Esophagus mucosa (tissue), 1 donor: ENCODE results near the gene GPRC5A. TPM values are rescaled to one million over a fixed set of nuclear protein-coding genes. Genes with fewer than 3 reads are reported as not detected.
A peak's percentile ranks its signal among the peaks of the same experiment; 100 is the strongest.

ENCODE experiments used
- ATAC-seq: fragments of 200-7000 bp; cut with Tn5 transposase; one replicate; pipeline ENCODE4 v1.9.1; 2020
- total RNA-seq: library from RNA; stranded (reverse); gene quantifications from one replicate; pipeline ENCODE4 v1.2.4, GENCODE V29; 2023
- donor health status: DM: yes; HTN: yes; CAD: no.

Gene GPRC5A
- total RNA-seq, 1 donor from 2014 or later, result 11.8 TPM

- ATAC-seq, result no peak
Measured at GRCh38 chr12:12885096-12885792, 6.1 kb upstream of the GPRC5A start.

- ATAC-seq, result no peak
Measured at GRCh38 chr12:12887471-12887870, 3.9 kb upstream of the GPRC5A start.

- ATAC-seq, result no peak
Measured at GRCh38 chr12:12889701-12890100, 1.7 kb upstream of the GPRC5A start.

DNA sequence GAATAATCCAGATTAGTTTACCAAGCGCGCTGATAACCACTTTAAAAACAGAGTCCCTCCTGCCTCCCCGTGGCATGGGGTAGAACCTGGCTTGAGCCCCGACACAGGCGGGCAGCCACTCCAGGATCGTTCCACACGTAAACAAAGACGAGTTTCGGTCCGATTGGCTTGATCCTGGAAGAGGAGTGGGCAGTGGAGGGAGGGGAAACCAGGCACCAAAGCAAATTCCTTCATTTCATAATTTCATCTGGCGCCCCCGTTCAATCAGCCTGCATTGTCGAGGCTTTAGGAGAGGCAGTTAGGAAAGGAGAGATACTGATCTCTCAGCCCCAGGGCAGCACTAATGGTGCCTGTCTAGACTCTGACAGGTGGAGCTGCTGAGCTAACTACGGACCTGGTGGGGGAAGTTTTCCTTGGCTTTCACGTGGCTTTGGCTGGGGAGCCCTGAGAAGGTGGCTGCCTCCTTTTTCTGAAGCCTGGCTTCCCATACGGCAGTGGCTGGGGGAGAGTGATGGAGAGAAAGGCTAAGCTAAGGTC, 751 bp upstream of the GPRC5A start:
- peak; percentile 65 for ATAC-seq

DNA sequence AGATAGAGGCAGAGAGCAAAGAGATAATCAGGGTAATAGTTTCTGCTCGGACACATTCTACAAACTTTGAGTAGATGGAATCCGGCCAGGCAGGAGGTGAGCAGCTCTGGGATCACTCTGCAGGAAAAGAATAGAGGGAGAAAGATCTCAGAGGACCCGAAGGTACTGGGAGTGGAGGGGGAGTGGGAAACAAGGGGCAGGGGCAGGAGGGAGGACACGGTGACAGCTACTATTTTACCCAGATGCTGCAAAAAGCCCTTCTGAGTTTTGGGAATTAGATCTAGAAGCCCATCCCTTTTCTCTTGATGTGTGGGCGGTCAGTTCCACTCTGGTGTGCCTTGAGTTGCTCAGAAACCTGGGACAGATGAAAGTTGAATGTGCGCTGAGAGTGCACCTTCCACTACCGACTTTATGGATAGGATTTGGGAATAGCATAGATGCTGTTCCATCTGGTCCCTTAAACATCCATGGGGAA, 556 bp downstream of the GPRC5A start:
- ATAC-seq, result no peak

- no peak for ATAC-seq
Measured at GRCh38 chr12:12892681-12893141, 1.3 kb downstream of the GPRC5A start.

- ATAC-seq, result no peak
Measured at GRCh38 chr12:12893438-12893837, 2.1 kb downstream of the GPRC5A start.

- ATAC-seq, result no peak
Measured at GRCh38 chr12:12896260-12896659, 4.9 kb downstream of the GPRC5A start.

DNA sequence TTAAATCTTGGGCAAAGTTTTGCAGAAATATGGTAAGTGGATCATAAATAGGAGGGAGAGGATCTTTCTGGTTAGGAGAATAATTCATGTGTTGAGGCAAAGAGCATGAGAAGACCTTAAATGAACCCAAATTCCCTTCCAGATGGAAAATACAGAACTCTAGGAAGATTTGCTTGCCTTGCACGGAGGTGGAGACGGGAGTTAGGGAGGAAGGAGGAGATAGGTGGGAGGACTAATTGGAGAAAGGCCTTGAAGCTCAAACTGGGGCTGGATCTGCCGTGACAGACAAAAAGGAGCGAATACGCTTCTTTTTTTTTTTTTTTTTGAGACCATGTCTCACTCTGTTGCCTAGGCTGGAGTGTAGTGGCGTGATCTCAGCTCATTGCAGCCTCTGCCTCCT, 5.9 kb downstream of the GPRC5A start:
- ATAC-seq, result no peak

GRCh38 chr12:12898136-12898717, 6.9 kb downstream of the GPRC5A start:
- no peak for ATAC-seq

- ATAC-seq, result no peak
Measured at GRCh38 chr12:12898911-12899511, 7.6 kb downstream of the GPRC5A start.

GRCh38 chr12:12899530-12900380, 8.4 kb downstream of the GPRC5A start:
- ATAC-seq, result peak; percentile 66

GRCh38 chr12:12900786-12901157, 9.4 kb downstream of the GPRC5A start:
- ATAC-seq, result no peak

GRCh38 chr12:12901158-12901791, 9.9 kb downstream of the GPRC5A start:
- ATAC-seq, result peak; percentile 87

DNA sequence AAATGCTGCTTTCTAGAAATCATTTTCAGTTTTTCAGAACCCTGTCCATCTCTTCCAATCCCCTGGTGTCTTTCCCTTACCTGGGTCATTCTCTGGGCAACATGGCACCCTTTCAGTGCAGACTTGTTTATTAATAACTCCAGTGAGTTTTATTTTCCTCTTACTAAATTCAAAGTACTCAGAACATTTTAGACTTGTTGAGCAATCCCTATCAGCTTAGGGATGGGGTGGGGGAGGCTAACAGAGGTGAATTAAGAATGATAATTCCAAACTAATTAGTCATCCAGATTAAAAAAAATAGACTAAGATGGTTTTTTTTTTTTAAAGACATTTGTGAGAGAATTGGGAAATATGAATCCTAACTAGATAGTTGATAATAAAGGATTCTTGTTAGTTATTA, 10.7 kb downstream of the GPRC5A start:
- ATAC-seq, result no peak

DNA sequence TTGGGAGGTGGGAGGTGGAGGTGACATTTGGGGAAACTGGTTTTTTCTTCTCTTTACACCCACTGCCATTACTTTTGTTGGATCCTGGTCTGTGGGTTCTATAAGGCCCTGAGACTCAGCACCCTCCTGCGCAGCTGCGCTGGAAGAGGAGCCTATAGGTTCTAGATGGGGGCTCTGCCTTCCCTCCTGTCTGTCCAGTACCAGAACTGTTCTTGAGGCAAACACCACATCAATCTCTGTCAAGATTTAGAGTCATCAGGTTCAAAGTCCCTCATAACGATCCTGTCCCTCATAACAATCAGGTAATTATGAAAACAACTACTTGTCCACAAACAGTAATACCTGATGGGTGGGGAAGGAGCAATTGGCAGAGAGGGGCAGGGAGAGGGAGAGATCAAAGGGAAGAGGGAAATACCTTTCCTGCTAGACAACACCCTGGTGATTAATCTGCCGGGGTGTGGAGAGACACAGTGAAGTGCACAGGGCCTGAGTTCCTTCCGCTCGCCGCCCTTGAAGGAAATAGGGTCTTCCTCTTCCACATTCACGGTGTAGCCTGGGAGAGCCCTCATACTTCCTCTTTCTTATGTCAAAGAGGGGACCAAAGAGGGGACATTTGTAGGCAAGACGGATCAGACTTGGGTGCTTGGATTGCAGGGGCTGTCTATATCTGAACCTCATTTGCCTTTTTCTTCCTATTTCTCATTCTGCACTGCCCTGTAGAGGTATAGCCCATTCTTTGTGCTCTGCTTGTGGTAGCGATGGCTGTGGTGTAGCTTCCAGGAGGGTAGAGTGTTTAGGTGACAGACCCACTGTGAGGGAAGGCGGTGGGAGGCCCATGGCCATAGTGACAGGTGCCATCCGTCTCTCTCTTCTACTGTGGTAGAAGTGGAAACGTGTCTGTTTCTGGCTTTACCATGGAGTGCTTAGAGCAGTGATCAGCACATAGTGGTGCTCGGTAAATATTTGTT, 12.6 kb downstream of the GPRC5A start:
- peak; percentile 67 for ATAC-seq

DNA sequence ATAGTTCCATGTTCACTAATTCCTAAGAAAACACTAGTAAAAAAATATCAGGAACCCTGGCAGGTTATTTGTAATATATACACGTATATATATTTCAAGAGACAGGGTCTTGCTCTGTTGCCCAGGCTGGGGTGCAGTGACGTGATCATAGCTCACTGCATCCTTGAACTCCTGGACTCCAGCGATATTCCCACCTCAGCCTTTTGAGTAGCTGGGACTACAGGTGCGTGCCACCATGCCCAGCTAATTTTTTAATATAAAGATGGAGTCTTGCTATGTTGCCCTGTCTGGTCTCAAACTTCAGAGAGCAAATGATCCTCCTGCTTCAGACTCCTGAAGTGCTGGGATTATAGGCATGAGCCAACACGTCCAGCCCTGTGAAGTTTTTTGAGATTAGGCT, 16.2 kb downstream of the GPRC5A start:
- ATAC-seq, result no peak

- no peak for ATAC-seq
Measured at GRCh38 chr12:12908252-12908651, 16.9 kb downstream of the GPRC5A start.

DNA sequence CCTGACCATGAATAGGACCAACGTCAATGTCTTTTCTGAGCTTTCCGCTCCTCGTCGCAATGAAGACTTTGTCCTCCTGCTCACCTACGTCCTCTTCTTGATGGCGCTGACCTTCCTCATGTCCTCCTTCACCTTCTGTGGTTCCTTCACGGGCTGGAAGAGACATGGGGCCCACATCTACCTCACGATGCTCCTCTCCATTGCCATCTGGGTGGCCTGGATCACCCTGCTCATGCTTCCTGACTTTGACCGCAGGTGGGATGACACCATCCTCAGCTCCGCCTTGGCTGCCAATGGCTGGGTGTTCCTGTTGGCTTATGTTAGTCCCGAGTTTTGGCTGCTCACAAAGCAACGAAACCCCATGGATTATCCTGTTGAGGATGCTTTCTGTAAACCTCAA, 17.3 kb downstream of the GPRC5A start:
- no peak for ATAC-seq

- no peak for ATAC-seq
Measured at GRCh38 chr12:12909228-12909994, 18.0 kb downstream of the GPRC5A start.
